Kidney epithelial cell (primary cell): ENCODE results near the gene CEP170B. TPM values are rescaled to one million over a fixed set of nuclear protein-coding genes. Genes with fewer than 3 reads are reported as not detected.
"Not testable (repeated sequence)": the region's sequence is repeated elsewhere in the genome, so short reads cannot be mapped to it uniquely, and the experiment has no call there.

Source experiments
- DNase-seq: peaks from one replicate; pipeline ENCODE4 v3.0.0-alpha.2; 2010; ENCODE audit warnings: low read depth
- H3K27me3 ChIP-seq: 2 replicates; pipeline ENCODE4 v1.6.0; 2011; ENCODE audit warnings: low read length; ENCODE audit not compliant: control insufficient read depth, insufficient read depth
- H3K36me3 ChIP-seq: 2 replicates; pipeline ENCODE4 v1.5.1; 2011; ENCODE audit warnings: low read length; ENCODE audit not compliant: control insufficient read depth, insufficient read depth
- H3K4me3 ChIP-seq: 2 replicates; pipeline ENCODE4 v1.5.1; 2011; ENCODE audit warnings: low read depth, mild to moderate bottlenecking, control low read depth, low read length
- CTCF ChIP-seq: IDR thresholded peaks from 2 replicates; pipeline ENCODE4 v1.5.1; 2011; ENCODE audit warnings: mild to moderate bottlenecking, moderate library complexity, low read length, control low read depth, inconsistent platforms; ENCODE audit not compliant: insufficient read depth, poor library complexity, severe bottlenecking
- total RNA-seq: library from RNA; depleted of rRNA; stranded (reverse); fragments of >200 nt; gene quantifications from 2 replicates; pipeline ENCODE4 v1.2.3, GENCODE V29; 2015

The CEP170B gene
- total RNA-seq, 1 donor from 2014 or later = 51.9 TPM

DNA sequence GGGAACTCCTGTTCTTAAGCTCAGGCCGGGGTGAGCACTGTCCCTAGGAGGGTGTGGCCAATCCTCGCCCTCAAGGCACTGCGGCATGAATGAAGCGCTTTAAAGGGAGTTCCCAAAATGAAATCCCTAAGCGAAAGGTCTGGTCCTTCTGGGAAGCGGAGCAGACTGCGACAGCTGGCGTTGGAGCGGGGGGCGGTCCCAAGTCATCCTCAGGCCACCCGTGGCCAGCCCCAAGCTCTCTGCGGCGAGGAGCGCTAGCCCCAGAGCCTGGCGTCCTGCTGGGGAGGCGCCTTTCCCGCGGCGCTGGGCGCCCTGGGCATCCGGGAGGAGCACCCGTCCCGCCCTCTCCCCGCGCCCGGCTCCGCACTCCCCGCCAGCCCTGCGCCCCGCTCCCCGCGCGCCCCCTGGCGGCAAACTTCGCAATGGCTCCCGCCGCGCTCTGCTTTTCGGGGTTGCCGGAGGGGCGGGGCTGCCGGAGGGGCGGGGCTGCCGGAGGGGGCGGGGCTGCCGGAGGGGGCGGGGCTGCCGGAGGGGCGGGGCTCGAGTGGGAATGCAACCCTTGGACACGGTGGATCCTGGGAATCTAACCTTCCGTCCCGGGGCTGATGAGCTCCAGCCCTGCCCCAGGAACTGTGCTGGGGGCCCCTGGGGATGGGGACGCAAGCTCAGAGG is 38.7 kb upstream of the CEP170B start:
- DNase-seq = no peak
- Histone ChIP-seq H3K36me3 (no peaks in the 10 kb centered on the region), H3K27me3 (no peaks in the 10 kb centered on the region)

DNA sequence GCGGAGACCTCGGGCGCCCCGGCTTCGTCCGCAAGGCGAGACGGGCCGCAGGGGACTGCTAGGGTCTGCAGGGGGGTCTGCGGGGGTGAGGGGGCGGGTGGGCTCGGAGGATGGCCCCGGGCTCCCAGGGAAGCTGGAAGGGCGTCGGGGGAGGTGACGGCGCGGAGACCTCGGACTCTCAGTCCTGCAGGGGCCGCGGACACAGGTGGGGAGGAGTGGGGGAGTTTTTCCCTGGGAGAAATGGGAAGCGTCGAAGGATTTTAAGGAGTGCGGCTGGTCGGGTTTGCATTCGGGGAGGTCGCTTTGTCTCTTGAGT is 38.2 kb upstream of the CEP170B start:
- no peak for DNase-seq
- H3K27me3 ChIP-seq = no peaks in the 10 kb centered on the region
- no peaks in the 10 kb centered on the region for H3K36me3 ChIP-seq
- no peak for TF ChIP-seq CTCF
- H3K4me3 ChIP-seq = peak overlapping the region; percentile 36

More for the DNA sequence above, 38.7 kb upstream of the CEP170B start:
- TF ChIP-seq CTCF = peak; percentile 27
- peak overlapping the region; percentile 48 for H3K4me3 ChIP-seq

DNA sequence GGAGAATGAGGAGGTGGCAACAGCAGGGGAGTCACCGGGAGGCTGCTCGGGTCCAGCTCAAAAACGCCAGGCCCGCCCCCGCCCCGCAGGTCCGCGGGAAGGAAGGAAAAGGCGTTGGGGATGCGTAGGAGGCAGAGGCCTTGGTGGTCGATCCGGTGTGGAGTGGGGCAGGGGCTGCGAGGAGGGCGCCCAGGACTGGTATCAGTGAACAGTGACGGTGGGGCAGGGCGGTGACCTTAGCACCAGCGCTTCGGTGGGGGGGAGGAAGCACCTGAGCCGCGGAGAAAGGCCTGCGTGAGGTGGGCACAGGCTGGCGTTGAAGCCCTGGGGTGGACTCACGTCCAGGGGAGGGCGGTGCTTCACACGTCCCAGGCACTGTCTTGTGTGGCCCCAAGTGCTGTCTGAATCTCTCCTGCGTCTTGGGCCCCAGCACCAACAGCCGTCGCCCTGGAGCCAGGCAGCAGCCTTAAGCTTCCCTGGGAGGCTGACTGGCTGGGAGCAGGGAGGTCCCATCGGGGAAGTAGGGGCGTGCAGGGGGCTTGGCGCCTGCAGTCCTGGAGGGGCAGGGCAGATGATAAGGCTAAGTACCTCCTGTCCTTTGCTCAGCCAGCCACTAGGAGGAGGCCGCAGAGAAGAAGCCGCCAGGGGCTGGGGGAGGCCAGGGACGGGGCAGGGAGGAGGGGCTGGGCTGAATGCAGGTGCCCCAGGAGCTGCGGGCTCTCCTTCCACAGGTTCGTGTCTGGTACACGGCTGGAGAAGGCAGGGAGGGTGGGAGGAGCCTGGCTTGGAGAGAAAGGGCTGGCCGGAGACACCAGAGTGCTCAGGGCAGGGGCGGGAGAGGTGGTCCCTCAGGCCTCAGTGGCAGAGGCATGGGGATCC is 37.7 kb upstream of the CEP170B start:
- Histone ChIP-seq H3K4me3 (peak overlapping the region; percentile 36), H3K27me3 (no peaks in the 10 kb centered on the region)
- DNase-seq = no peak

GRCh38 chr14:104830781-104831180 is 34.3 kb upstream of the CEP170B start:
- H3K4me3 ChIP-seq = no peak overlapping the region
- no peak for DNase-seq
- TF ChIP-seq CTCF = no peak
- no peaks in the 10 kb centered on the region for H3K27me3 ChIP-seq
- H3K36me3 ChIP-seq = no peaks in the 10 kb centered on the region

More for the DNA sequence above, 37.7 kb upstream of the CEP170B start:
- TF ChIP-seq CTCF = peak; percentile 68
- H3K36me3 ChIP-seq = no peaks in the 10 kb centered on the region

GRCh38 chr14:104836171-104836935 is 28.7 kb upstream of the CEP170B start:
- H3K27me3 ChIP-seq, H3K4me3 ChIP-seq, H3K36me3 ChIP-seq, DNase-seq: not testable (repeated sequence)

GRCh38 chr14:104841730-104842129 is 23.3 kb upstream of the CEP170B start:
- no peaks in the 10 kb centered on the region for H3K36me3 ChIP-seq
- peaks cover 33% of the 10 kb centered on the region for H3K27me3 ChIP-seq
- DNase-seq = no peak
- TF ChIP-seq CTCF = no peak
- no peak overlapping the region for H3K4me3 ChIP-seq
